Measurements from ENCODE around the gene NBPF12. TPM values are rescaled to one million over a fixed set of nuclear protein-coding genes. Genes with fewer than 3 reads are reported as not detected.
"Not testable (repeated sequence)": the region's sequence is repeated elsewhere in the genome, so short reads cannot be mapped to it uniquely, and the experiment has no call there.

NBPF12 gene
- total RNA-seq, 2 donors from 2014 or later: 3.1 to 6.5 TPM

GRCh38 chr1:146943342-146943886 lies 5.3 kb downstream of the NBPF12 start:
- not testable (repeated sequence) for H3K27me3 ChIP-seq; H3K27ac ChIP-seq; H3K4me1 ChIP-seq; DNase-seq (ENCODE audit: low spot score); H3K4me3 ChIP-seq; H3K36me3 ChIP-seq; H3K9me3 ChIP-seq

- not testable (repeated sequence) for H3K4me3 ChIP-seq; H3K4me1 ChIP-seq; H3K36me3 ChIP-seq; H3K27ac ChIP-seq; H3K27me3 ChIP-seq; H3K9me3 ChIP-seq; DNase-seq (ENCODE audit: low spot score)
Observed at GRCh38 chr1:146948127-146948526, 10.0 kb downstream of the NBPF12 start.

GRCh38 chr1:146964340-146964739 lies 26.2 kb downstream of the NBPF12 start:
- H3K4me3 ChIP-seq; H3K4me1 ChIP-seq; H3K27me3 ChIP-seq; H3K36me3 ChIP-seq; DNase-seq (ENCODE audit: low spot score); H3K27ac ChIP-seq; H3K9me3 ChIP-seq: not testable (repeated sequence)

- H3K4me1 ChIP-seq; H3K36me3 ChIP-seq; H3K4me3 ChIP-seq; H3K9me3 ChIP-seq; H3K27ac ChIP-seq; H3K27me3 ChIP-seq; DNase-seq (ENCODE audit: low spot score): not testable (repeated sequence)
Observed at GRCh38 chr1:146966351-146966750, 28.2 kb downstream of the NBPF12 start.

- H3K36me3 ChIP-seq; H3K4me3 ChIP-seq; DNase-seq (ENCODE audit: low spot score); H3K9me3 ChIP-seq; H3K27me3 ChIP-seq; H3K4me1 ChIP-seq; H3K27ac ChIP-seq: not testable (repeated sequence)
Observed at GRCh38 chr1:146970656-146971055, 32.5 kb downstream of the NBPF12 start.

GRCh38 chr1:146972681-146973080 lies 34.6 kb downstream of the NBPF12 start:
- not testable (repeated sequence) for H3K27ac ChIP-seq; H3K9me3 ChIP-seq; H3K36me3 ChIP-seq; H3K4me3 ChIP-seq; DNase-seq (ENCODE audit: low spot score); H3K4me1 ChIP-seq; H3K27me3 ChIP-seq

GRCh38 chr1:146985855-146986254 lies 47.7 kb downstream of the NBPF12 start:
- not testable (repeated sequence) for H3K4me3 ChIP-seq; DNase-seq (ENCODE audit: low spot score); H3K27me3 ChIP-seq; H3K27ac ChIP-seq; H3K9me3 ChIP-seq; H3K4me1 ChIP-seq
- peaks cover 19% of the 10 kb centered on the region for H3K36me3 ChIP-seq

GRCh38 chr1:146986450-146986849 lies 48.3 kb downstream of the NBPF12 start:
- DNase-seq (ENCODE audit: low spot score): not testable (repeated sequence)

GRCh38 chr1:146987502-146987901 lies 49.4 kb downstream of the NBPF12 start:
- not testable (repeated sequence) for H3K4me3 ChIP-seq; H3K27me3 ChIP-seq; H3K4me1 ChIP-seq; H3K9me3 ChIP-seq; DNase-seq (ENCODE audit: low spot score); H3K27ac ChIP-seq
- peaks cover 24% of the 10 kb centered on the region for H3K36me3 ChIP-seq

More at GRCh38 chr1:146986450-146986849, 48.3 kb downstream of the NBPF12 start:
- H3K4me1 ChIP-seq, H3K9me3 ChIP-seq, H3K4me3 ChIP-seq, H3K27me3 ChIP-seq, H3K27ac ChIP-seq: not testable (repeated sequence)
- H3K36me3 ChIP-seq: peaks cover 23% of the 10 kb centered on the region

GRCh38 chr1:146989455-146989854 lies 51.3 kb downstream of the NBPF12 start:
- peaks cover 23% of the 10 kb centered on the region for H3K36me3 ChIP-seq
- not testable (repeated sequence) for H3K4me1 ChIP-seq, H3K27me3 ChIP-seq, H3K27ac ChIP-seq, H3K9me3 ChIP-seq, H3K4me3 ChIP-seq
- peak; percentile 68 for DNase-seq (ENCODE audit: low spot score)

- H3K27ac ChIP-seq; H3K4me1 ChIP-seq; H3K4me3 ChIP-seq; DNase-seq (ENCODE audit: low spot score); H3K36me3 ChIP-seq; H3K27me3 ChIP-seq; H3K9me3 ChIP-seq: not testable (repeated sequence)
Observed at GRCh38 chr1:147008495-147008894, 70.4 kb downstream of the NBPF12 start.

GRCh38 chr1:147026975-147027374 lies 88.9 kb downstream of the NBPF12 start:
- not testable (repeated sequence) for H3K27ac ChIP-seq; H3K4me3 ChIP-seq; DNase-seq (ENCODE audit: low spot score); H3K27me3 ChIP-seq; H3K9me3 ChIP-seq; H3K4me1 ChIP-seq; H3K36me3 ChIP-seq

- H3K36me3 ChIP-seq; H3K27me3 ChIP-seq; DNase-seq (ENCODE audit: low spot score); H3K4me1 ChIP-seq; H3K9me3 ChIP-seq; H3K4me3 ChIP-seq; H3K27ac ChIP-seq: not testable (repeated sequence)
Observed at GRCh38 chr1:147030066-147030653, 92.0 kb downstream of the NBPF12 start.

All from right atrium auricular region (tissue), 2 donors.